Mesenchymal stem cell (in vitro differentiated cells and primary cell): ENCODE data around the gene RAD51B.
A peak's percentile ranks its signal among the peaks of the same experiment; 100 is the strongest.

Experiments
- DNase-seq: peaks from one replicate; pipeline ENCODE4 v3.0.0-alpha.2; 2013
- H2AFZ ChIP-seq: one replicate; pipeline ENCODE4 v1.6.1; 2013; ENCODE audit warnings: low read depth, mild to moderate bottlenecking, control low read depth, inconsistent platforms, low read length, moderate library complexity
- H2AK5ac ChIP-seq: 2 replicates; pipeline ENCODE4 v1.6.1; 2013; ENCODE audit warnings: low read length, moderate library complexity, mild to moderate bottlenecking, inconsistent platforms; ENCODE audit not compliant: severe bottlenecking
- H2BK120ac ChIP-seq: one replicate; pipeline ENCODE4 v1.6.1; 2013; ENCODE audit warnings: low read depth, mild to moderate bottlenecking, inconsistent platforms, low read length, moderate library complexity
- H2BK12ac ChIP-seq, 2 experiments: one replicate each; pipeline ENCODE4 v1.6.1; 2013; ENCODE audit warnings: inconsistent platforms in 2 of 2, low read length in 2 of 2, mild to moderate bottlenecking in 2 of 2, moderate library complexity in 2 of 2, control low read depth in 1 of 2
- H2BK15ac ChIP-seq: one replicate; pipeline ENCODE4 v1.6.1; 2013; ENCODE audit warnings: mild to moderate bottlenecking, low read depth, inconsistent platforms; ENCODE audit not compliant: poor library complexity, severe bottlenecking
- H2BK5ac ChIP-seq: 2 replicates; pipeline ENCODE4 v1.6.1; 2013; ENCODE audit warnings: low read depth, mild to moderate bottlenecking, low read length, control low read depth, inconsistent platforms; ENCODE audit not compliant: poor library complexity, severe bottlenecking
- H3K14ac ChIP-seq, 2 experiments: one replicate each; pipeline ENCODE4 v1.6.1; 2013; ENCODE audit warnings: inconsistent platforms in 2 of 2, low read length in 2 of 2, control low read depth in 1 of 2, mild to moderate bottlenecking in 1 of 2, moderate library complexity in 1 of 2
- H3K18ac ChIP-seq, 2 experiments: one replicate each; pipeline ENCODE4 v1.6.1; 2013; ENCODE audit warnings: inconsistent platforms in 2 of 2, low read length in 2 of 2, control low read depth in 1 of 2, low read depth in 1 of 2, mild to moderate bottlenecking in 1 of 2
- H3K23ac ChIP-seq, 2 experiments: one replicate each; pipeline ENCODE4 v1.6.1; 2013; ENCODE audit warnings: inconsistent platforms in 2 of 2, low read length in 2 of 2, mild to moderate bottlenecking in 2 of 2, moderate library complexity in 2 of 2, control low read depth in 1 of 2
- H3K27ac ChIP-seq: 2 replicates; pipeline ENCODE4 v1.5.1; 2013; ENCODE audit warnings: mild to moderate bottlenecking, moderate library complexity, low read length, control low read depth, inconsistent platforms; ENCODE audit not compliant: poor library complexity, severe bottlenecking
- H3K27me3 ChIP-seq, 2 experiments: 2 replicates each; pipeline versions ENCODE4 v1.6.1 to v1.7.0; 2013; ENCODE audit warnings: low read length in 2 of 2, mild to moderate bottlenecking in 2 of 2, moderate library complexity in 2 of 2, control low read depth in 1 of 2, inconsistent platforms in 1 of 2; ENCODE audit not compliant: control insufficient read depth in 1 of 2, insufficient read depth in 1 of 2
- H3K36me3 ChIP-seq, 2 experiments: 2 replicates each; pipeline versions ENCODE4 v1.6.1 to v1.7.0; 2013; ENCODE audit warnings: low read length in 2 of 2, control low read depth in 1 of 2, inconsistent platforms in 1 of 2, low read depth in 1 of 2, mild to moderate bottlenecking in 1 of 2; ENCODE audit not compliant: insufficient read depth in 2 of 2, control insufficient read depth in 1 of 2
- H3K4ac ChIP-seq, 2 experiments: one replicate each; pipeline ENCODE4 v1.6.1; 2013; ENCODE audit warnings: inconsistent platforms in 2 of 2, low read length in 2 of 2, mild to moderate bottlenecking in 2 of 2, moderate library complexity in 2 of 2, control low read depth in 1 of 2, low read depth in 1 of 2
- H3K4me1 ChIP-seq: 2 replicates; pipeline ENCODE4 v1.6.1; 2013; ENCODE audit warnings: low read depth, low read length, control low read depth; ENCODE audit not compliant: control insufficient read depth, insufficient read depth
- H3K4me2 ChIP-seq: 2 replicates; pipeline ENCODE4 v1.6.1; 2013; ENCODE audit warnings: low read length, mild to moderate bottlenecking, inconsistent platforms; ENCODE audit not compliant: poor library complexity, severe bottlenecking
- H3K4me3 ChIP-seq, 2 experiments: 2 replicates each; pipeline versions ENCODE4 v1.5.1 to v1.7.0; 2013; ENCODE audit warnings: low read length in 2 of 2, mild to moderate bottlenecking in 2 of 2, control low read depth in 1 of 2, low read depth in 1 of 2; ENCODE audit not compliant: insufficient read depth in 1 of 2
- H3K79me1 ChIP-seq: replicated peaks from 2 replicates; pipeline ENCODE4 v1.6.1; 2013; ENCODE audit warnings: mild to moderate bottlenecking, control low read depth, low read length, inconsistent platforms; ENCODE audit not compliant: poor library complexity, severe bottlenecking
- H3K9ac ChIP-seq: 2 replicates; pipeline ENCODE4 v1.7.0; 2013; ENCODE audit warnings: mild to moderate bottlenecking, low read length, moderate library complexity
- H3K9me3 ChIP-seq: 2 replicates; pipeline ENCODE4 v1.7.0; 2013; ENCODE audit warnings: mild to moderate bottlenecking, low read length; ENCODE audit not compliant: control insufficient read depth
- H4K8ac ChIP-seq: one replicate; pipeline ENCODE4 v1.6.1; 2013; ENCODE audit warnings: inconsistent platforms, mild to moderate bottlenecking, low read length, moderate library complexity
- H4K91ac ChIP-seq: one replicate; pipeline ENCODE4 v1.6.1; 2013; ENCODE audit warnings: mild to moderate bottlenecking, low read length, inconsistent platforms
- WGBS: methylation state at CpG from one replicate; pipeline ENCODE4 v1.1.7; 2013; ENCODE audit warnings: mixed read lengths; 5-methylcytosine and 5-hydroxymethylcytosine counted together

Gene RAD51B

GRCh38 chr14:68520637-68521556, 701.3 kb downstream of the RAD51B start:
- no peak overlapping the region for H3K14ac ChIP-seq
- peak overlapping the region; percentile 26 for H3K4me2 ChIP-seq
- peak overlapping the region; percentile 41 to 52 for H3K18ac ChIP-seq
- no peak overlapping the region for H2AFZ ChIP-seq
- H2AK5ac ChIP-seq = peak overlapping the region; percentile 17
- no peak overlapping the region for H2BK120ac ChIP-seq
- no peak for DNase-seq
- H3K9ac ChIP-seq = no peak overlapping the region
- H4K8ac ChIP-seq = no peak overlapping the region
- no peaks in the 10 kb centered on the region for H3K9me3 ChIP-seq
- H3K4me3 ChIP-seq = no peak overlapping the region
- no peak overlapping the region for H2BK5ac ChIP-seq
- peaks cover 13% of the 10 kb centered on the region for H3K4me1 ChIP-seq
- peak overlapping the region; percentile 19 for H4K91ac ChIP-seq
- H3K27ac ChIP-seq = peak overlapping the region; percentile 85
- H2BK15ac ChIP-seq = peak overlapping the region; percentile 73
- H3K23ac ChIP-seq = no peak overlapping the region
- H3K4ac ChIP-seq = no peak overlapping the region
- peak overlapping the region; percentile 12 to 29 for H2BK12ac ChIP-seq
- 56% methylated on average over 5 of the region's 5 CpGs for WGBS
- H3K79me1 ChIP-seq = no peaks in the 10 kb centered on the region
- no peaks in the 10 kb centered on the region for H3K36me3 ChIP-seq
- no peaks in the 10 kb centered on the region for H3K27me3 ChIP-seq

GRCh38 chr14:68521557-68521901, 702.0 kb downstream of the RAD51B start:
- H2BK120ac ChIP-seq = no peak overlapping the region
- no peaks in the 10 kb centered on the region for H3K36me3 ChIP-seq
- H3K18ac ChIP-seq = peak overlapping the region in 1 of 2 experiments; percentile 52
- no peak overlapping the region for H2BK15ac ChIP-seq
- no peak overlapping the region for H2AK5ac ChIP-seq
- DNase-seq = no peak
- H3K4ac ChIP-seq = peak overlapping the region in 1 of 2 experiments; percentile 90
- no peaks in the 10 kb centered on the region for H3K27me3 ChIP-seq
- H3K27ac ChIP-seq = peak overlapping the region; percentile 72
- no peak overlapping the region for H3K4me2 ChIP-seq
- H3K23ac ChIP-seq = no peak overlapping the region
- no peak overlapping the region for H3K4me3 ChIP-seq
- H3K9ac ChIP-seq = peak overlapping the region; percentile 73
- H4K8ac ChIP-seq = no peak overlapping the region
- H3K79me1 ChIP-seq = no peaks in the 10 kb centered on the region
- H4K91ac ChIP-seq = no peak overlapping the region
- no peak overlapping the region for H2BK12ac ChIP-seq
- no peak overlapping the region for H3K14ac ChIP-seq
- no peaks in the 10 kb centered on the region for H3K9me3 ChIP-seq
- 83% methylated on average over 1 of the region's 1 CpG for WGBS
- H3K4me1 ChIP-seq = peaks cover 13% of the 10 kb centered on the region
- no peak overlapping the region for H2AFZ ChIP-seq
- no peak overlapping the region for H2BK5ac ChIP-seq

GRCh38 chr14:68521961-68522509, 702.5 kb downstream of the RAD51B start:
- H3K27me3 ChIP-seq = no peaks in the 10 kb centered on the region
- H2BK120ac ChIP-seq = no peak overlapping the region
- H2AK5ac ChIP-seq = peak overlapping the region; percentile 98
- no peaks in the 10 kb centered on the region for H3K79me1 ChIP-seq
- peak overlapping the region; percentile 95 to 98 for H2BK12ac ChIP-seq
- no peak overlapping the region for H3K4me3 ChIP-seq
- peak overlapping the region; percentile 73 for H3K9ac ChIP-seq
- H3K9me3 ChIP-seq = no peaks in the 10 kb centered on the region
- H2BK5ac ChIP-seq = no peak overlapping the region
- H3K4ac ChIP-seq = peak overlapping the region; percentile 57 to 90
- 86% methylated on average over 8 of the region's 8 CpGs for WGBS
- H2AFZ ChIP-seq = no peak overlapping the region
- no peaks in the 10 kb centered on the region for H3K36me3 ChIP-seq
- H4K91ac ChIP-seq = peak overlapping the region; percentile 43
- H3K14ac ChIP-seq = peak overlapping the region in 1 of 2 experiments; percentile 73
- H3K27ac ChIP-seq = peak overlapping the region; percentile 72
- H2BK15ac ChIP-seq = peak overlapping the region; percentile 1
- DNase-seq = no peak
- no peak overlapping the region for H3K4me2 ChIP-seq
- peak overlapping the region; percentile 16 for H4K8ac ChIP-seq
- H3K18ac ChIP-seq = peak overlapping the region; percentile 64 to 85
- H3K4me1 ChIP-seq = peaks cover 13% of the 10 kb centered on the region
- H3K23ac ChIP-seq = peak overlapping the region in 1 of 2 experiments; percentile 14
